GM12864 (cell line): ENCODE measurements around the gene ROPN1B.

ENCODE experiments used
- DNase-seq: peaks from one replicate; pipeline ENCODE4 v3.0.0-alpha.2; 2011; ENCODE audit warnings: low read depth
- H3K4me3 ChIP-seq: 2 replicates; pipeline ENCODE4 v1.5.1; 2011; ENCODE audit warnings: mild to moderate bottlenecking, low read depth, low read length, control low read depth
- CTCF ChIP-seq: IDR thresholded peaks from 2 replicates; pipeline ENCODE4 v1.5.1; 2011; ENCODE audit warnings: low read depth, mild to moderate bottlenecking, moderate library complexity, low read length, control low read depth, inconsistent platforms; ENCODE audit errors: missing control alignments

The ROPN1B gene

DNA sequence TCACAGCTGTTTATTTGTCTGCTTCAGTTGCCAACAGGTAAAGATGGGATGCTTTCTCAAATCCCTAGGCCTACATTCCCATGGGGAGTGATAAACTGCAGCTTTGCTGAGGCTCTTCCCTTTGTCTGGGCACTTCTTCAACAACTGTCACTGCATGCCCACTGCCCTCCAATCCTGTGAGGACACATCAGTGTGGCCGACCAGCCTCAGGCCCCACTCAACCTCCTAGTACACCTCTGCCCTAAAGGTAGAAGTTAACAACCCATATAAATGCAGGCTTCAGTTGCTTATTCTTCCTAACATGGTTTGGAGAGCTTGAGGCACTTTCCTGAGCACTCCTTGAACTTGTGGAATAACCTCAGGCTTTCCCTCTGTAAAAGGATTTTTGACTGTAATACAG lies 49.6 kb downstream of the ROPN1B start:
- no peak for DNase-seq
- H3K4me3 ChIP-seq = no peak overlapping the region
- no peak for TF ChIP-seq CTCF

- no peak for DNase-seq
- H3K4me3 ChIP-seq = no peak overlapping the region
- TF ChIP-seq CTCF = no peak
Measured at GRCh38 chr3:126018995-126019394, 50.0 kb downstream of the ROPN1B start.

GRCh38 chr3:126019683-126020082 lies 50.7 kb downstream of the ROPN1B start:
- H3K4me3 ChIP-seq = no peak overlapping the region
- no peak for DNase-seq
- no peak for TF ChIP-seq CTCF

DNA sequence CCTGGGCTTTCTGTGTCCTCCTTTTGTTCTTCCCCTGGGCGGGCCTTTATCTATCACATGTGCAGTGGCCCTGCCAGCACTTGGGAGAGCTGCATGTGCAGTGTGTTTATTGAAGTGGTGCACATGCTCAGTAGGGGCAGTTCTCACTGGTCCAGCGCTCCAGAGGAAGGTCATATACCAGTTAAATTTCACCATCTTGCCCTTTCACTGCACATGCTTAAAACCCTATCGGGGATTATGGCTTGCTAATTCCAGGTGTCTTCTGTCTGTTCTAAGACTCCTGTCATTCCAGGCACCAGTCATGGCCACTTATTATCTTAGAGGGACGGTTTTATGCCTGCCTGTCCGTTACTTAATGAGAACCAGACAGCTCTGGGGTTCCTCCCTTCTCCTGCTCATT lies 52.2 kb downstream of the ROPN1B start:
- TF ChIP-seq CTCF = no peak
- no peak for DNase-seq
- no peak overlapping the region for H3K4me3 ChIP-seq

DNA sequence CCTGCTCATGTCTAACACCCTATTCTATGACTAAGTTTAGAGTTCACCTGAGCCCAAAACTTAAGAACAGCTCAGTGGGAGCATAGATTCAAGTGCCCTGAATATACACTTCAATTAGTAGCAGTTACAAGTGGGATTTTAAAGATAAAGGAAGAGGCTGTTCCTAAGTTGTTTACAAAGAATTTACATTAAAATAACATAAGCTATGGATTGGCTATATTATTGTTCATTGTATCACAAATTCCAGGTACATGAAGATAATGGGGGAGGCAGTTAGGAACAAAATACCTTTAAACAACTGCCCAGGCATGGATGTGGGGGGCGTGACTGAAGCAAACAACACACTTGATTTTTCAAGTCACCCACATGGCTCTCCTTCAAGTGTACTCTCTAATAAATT lies 52.7 kb downstream of the ROPN1B start:
- DNase-seq = no peak
- TF ChIP-seq CTCF = no peak
- H3K4me3 ChIP-seq = no peak overlapping the region

GRCh38 chr3:126022741-126023359 lies 53.9 kb downstream of the ROPN1B start:
- no peak overlapping the region for H3K4me3 ChIP-seq
- no peak for TF ChIP-seq CTCF
- no peak for DNase-seq

DNA sequence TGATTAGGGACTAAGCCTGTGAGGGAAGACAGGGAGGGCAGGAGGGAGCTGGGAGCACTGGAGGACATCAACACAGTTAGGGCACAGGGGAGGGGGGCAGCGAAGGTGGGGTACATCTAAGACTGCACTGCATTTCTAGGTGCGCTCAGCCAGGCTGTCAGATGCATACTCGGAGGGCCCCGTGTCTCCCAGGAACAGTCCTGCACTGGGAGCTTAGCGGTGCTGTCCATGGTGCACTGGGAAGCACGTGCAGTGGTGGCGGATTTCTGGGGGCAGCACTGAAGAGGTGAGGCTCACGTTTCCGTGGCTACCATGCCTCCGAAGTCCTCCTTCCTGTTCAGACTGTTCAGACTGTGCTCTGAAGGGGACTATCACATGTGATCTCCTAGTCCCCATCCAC lies 54.4 kb downstream of the ROPN1B start:
- no peak overlapping the region for H3K4me3 ChIP-seq
- no peak for TF ChIP-seq CTCF
- DNase-seq = no peak
